Stimulated activated CD4-positive, alpha-beta T cell treated with anti-CD3 and anti-CD28 coated beads, Interleukin-12 subunit alpha, Interleukin-12 subunit beta, amount 100 ng/mL, for 4 hours (primary cell): ENCODE results near the gene LCE7A.
A peak's percentile ranks its signal among the peaks of the same experiment; 100 is the strongest.

Experiments used
- DNase-seq: peaks from one replicate; pipeline ENCODE4 v3.0.0-alpha.2; 2020

The LCE7A gene

GRCh38 chr1:152859696-152860095, at the start of gene LCE7A:
LCE7A (plus strand) TSS chr1:152859996; CDS start chr1:152860698, 702 bp downstream.
- DNase-seq, result no peak

GRCh38 chr1:152811050-152811449, 48.7 kb upstream of the LCE7A start:
- no peak for DNase-seq

GRCh38 chr1:152811671-152812070, 48.1 kb upstream of the LCE7A start, which contains the start of gene LCE1B:
LCE1B (plus strand) TSS chr1:152811971; CDS start chr1:152812447, 476 bp downstream.
- DNase-seq, result no peak

- DNase-seq, result no peak
Measured at GRCh38 chr1:152817309-152817708, 42.5 kb upstream of the LCE7A start.

GRCh38 chr1:152823294-152823693, 36.5 kb upstream of the LCE7A start:
- no peak for DNase-seq

- no peak for DNase-seq
Measured at GRCh38 chr1:152824964-152825363, 34.8 kb upstream of the LCE7A start.

- no peak for DNase-seq
Measured at GRCh38 chr1:152827173-152827572, 32.6 kb upstream of the LCE7A start, which contains the start of gene LCE1A. LCE1A (plus strand) TSS chr1:152827473; CDS start chr1:152827473, 0 bp downstream.

- DNase-seq, result no peak
Measured at GRCh38 chr1:152836870-152837269, 22.9 kb upstream of the LCE7A start.

- no peak for DNase-seq
Measured at GRCh38 chr1:152842556-152842955, 17.2 kb upstream of the LCE7A start, which contains the start of gene LCE6A. LCE6A (plus strand) TSS chr1:152842856; CDS start chr1:152843521, 665 bp downstream.

GRCh38 chr1:152855661-152856060, 4.1 kb upstream of the LCE7A start:
- DNase-seq, result no peak

- DNase-seq, result no peak
Measured at GRCh38 chr1:152858062-152858461, 1.7 kb upstream of the LCE7A start.

GRCh38 chr1:152860129-152860528, 333 bp downstream of the LCE7A start:
- no peak for DNase-seq

- DNase-seq, result no peak
Measured at GRCh38 chr1:152861374-152861773, 1.6 kb downstream of the LCE7A start.

- no peak for DNase-seq
Measured at GRCh38 chr1:152864443-152864842, 4.6 kb downstream of the LCE7A start.

GRCh38 chr1:152866321-152866720, 6.5 kb downstream of the LCE7A start:
- no peak for DNase-seq

- peak; percentile 44 for DNase-seq
Measured at GRCh38 chr1:152869808-152870419, 10.1 kb downstream of the LCE7A start.

- no peak for DNase-seq
Measured at GRCh38 chr1:152870831-152871730, 11.3 kb downstream of the LCE7A start.

- DNase-seq, result no peak
Measured at GRCh38 chr1:152871731-152872126, 11.9 kb downstream of the LCE7A start.

GRCh38 chr1:152873495-152873894, 13.7 kb downstream of the LCE7A start:
- DNase-seq, result no peak

- DNase-seq, result no peak
Measured at GRCh38 chr1:152876827-152877226, 17.0 kb downstream of the LCE7A start.

GRCh38 chr1:152878042-152878441, 18.2 kb downstream of the LCE7A start, which contains the start of gene SMCP:
SMCP (plus strand) TSS chr1:152878322; CDS start chr1:152884423, 6,101 bp downstream.
- DNase-seq, result peak; percentile 13

GRCh38 chr1:152879559-152880198, 19.9 kb downstream of the LCE7A start:
- no peak for DNase-seq

GRCh38 chr1:152880316-152880715, 20.5 kb downstream of the LCE7A start:
- DNase-seq, result no peak
